PC-3 (cell line): ENCODE data around the gene AGPAT1.
"Not testable (repeated sequence)": the region's sequence is repeated elsewhere in the genome, so short reads cannot be mapped to it uniquely, and the experiment has no call there.

Experiments
- CTCF ChIP-seq: fragments of 300-600 bp; sonication (generic); conservative IDR thresholded peaks from 2 replicates; pipeline ENCODE4 v1.5.1; 2017; ENCODE audit warnings: antibody characterized with exemption, low read depth, mild to moderate bottlenecking, low read length
- EZH2phosphoT487 ChIP-seq: fragments of 300-600 bp; sonication (generic); IDR thresholded peaks from 2 replicates; pipeline ENCODE4 v1.6.1; 2018; ENCODE audit warnings: mild to moderate bottlenecking, antibody characterized with exemption, low read length, borderline replicate concordance

- not testable (repeated sequence) for TF ChIP-seq CTCF, EZH2phosphoT487
These were observed 31.6 kb downstream of the AGPAT1 start for GRCh38 chr6:32144238-32144637.
